WTC11 (cell line): Measurements from ENCODE around the gene FITM1.

ENCODE experiments used
- AFF4 ChIP-seq: sonication (generic); formaldehyde crosslinking; IDR thresholded peaks from 2 replicates; pipeline ENCODE4 v1.8.1; 2023; ENCODE audit warnings: mild to moderate bottlenecking, missing genetic modification reagents, borderline replicate concordance
- CREB1 ChIP-seq: sonication (generic); formaldehyde crosslinking; IDR thresholded peaks from 2 replicates; pipeline ENCODE4 v1.8.0; 2023; ENCODE audit warnings: mild to moderate bottlenecking, missing genetic modification reagents
- CTCF ChIP-seq: fragments of 200-600 bp; IDR thresholded peaks from 2 replicates; pipeline ENCODE4 v1.8.0; 2022; ENCODE audit warnings: antibody characterized with exemption
- FOXJ3 ChIP-seq: sonication (generic); formaldehyde crosslinking; IDR thresholded peaks from 2 replicates; pipeline ENCODE4 v1.9.0; 2021; ENCODE audit warnings: missing genetic modification reagents, mild to moderate bottlenecking, borderline replicate concordance
- FOXP1 ChIP-seq: sonication (generic); formaldehyde crosslinking; IDR thresholded peaks from 2 replicates; pipeline ENCODE4 v1.8.0; 2022; ENCODE audit warnings: missing genetic modification reagents, mild to moderate bottlenecking, moderate library complexity, borderline replicate concordance
- FOXP4 ChIP-seq: sonication (generic); formaldehyde crosslinking; IDR thresholded peaks from 2 replicates; pipeline ENCODE4 v1.8.0; 2022; ENCODE audit warnings: mild to moderate bottlenecking, missing genetic modification reagents
- GABPB1 ChIP-seq: sonication (generic); formaldehyde crosslinking; IDR thresholded peaks from 2 replicates; pipeline ENCODE4 v1.8.1; 2023; ENCODE audit warnings: mild to moderate bottlenecking, missing genetic modification reagents
- NFYB ChIP-seq: sonication (generic); formaldehyde crosslinking; conservative IDR thresholded peaks from 2 replicates; pipeline ENCODE4 v1.8.0; 2022; ENCODE audit warnings: low read depth, missing genetic modification reagents
- NR2C2 ChIP-seq: sonication (generic); formaldehyde crosslinking; IDR thresholded peaks from 2 replicates; pipeline ENCODE4 v1.8.0; 2022; ENCODE audit warnings: mild to moderate bottlenecking, missing genetic modification reagents
- TEAD4 ChIP-seq: sonication (generic); formaldehyde crosslinking; IDR thresholded peaks from 2 replicates; pipeline ENCODE4 v1.8.0; 2022; ENCODE audit warnings: mild to moderate bottlenecking, missing genetic modification reagents
- TP53 ChIP-seq: sonication (generic); formaldehyde crosslinking; IDR thresholded peaks from 2 replicates; pipeline ENCODE4 v1.8.1; 2023; ENCODE audit warnings: mild to moderate bottlenecking, missing genetic modification reagents
- ZNF423 ChIP-seq: fragments of 250-450 bp; sonication (Bioruptor Pico); IDR thresholded peaks from 2 replicates; pipeline ENCODE4 v2.1.2; 2022; ENCODE audit warnings: mild to moderate bottlenecking, moderate library complexity

GRCh38 chr14:24138396-24139271 lies 8.2 kb downstream of the FITM1 start:
- TF ChIP-seq TEAD4 (CRISPR knock-in tag) (no peak), FOXP1 (CRISPR knock-in tag) (no peak), NFYB (CRISPR knock-in tag) (no peak), CREB1 (CRISPR knock-in tag) (no peak), CTCF (no peak), FOXJ3 (CRISPR knock-in tag) (no peak), TP53 (no peak), ZNF423 (CRISPR knock-in tag) (no peak), GABPB1 (CRISPR knock-in tag) (no peak), NR2C2 (CRISPR knock-in tag) (no peak), AFF4 (CRISPR knock-in tag) (no peak), FOXP4 (CRISPR knock-in tag) (no peak)
